ENCODE measurements around the gene FAAH.

FAAH gene

DNA sequence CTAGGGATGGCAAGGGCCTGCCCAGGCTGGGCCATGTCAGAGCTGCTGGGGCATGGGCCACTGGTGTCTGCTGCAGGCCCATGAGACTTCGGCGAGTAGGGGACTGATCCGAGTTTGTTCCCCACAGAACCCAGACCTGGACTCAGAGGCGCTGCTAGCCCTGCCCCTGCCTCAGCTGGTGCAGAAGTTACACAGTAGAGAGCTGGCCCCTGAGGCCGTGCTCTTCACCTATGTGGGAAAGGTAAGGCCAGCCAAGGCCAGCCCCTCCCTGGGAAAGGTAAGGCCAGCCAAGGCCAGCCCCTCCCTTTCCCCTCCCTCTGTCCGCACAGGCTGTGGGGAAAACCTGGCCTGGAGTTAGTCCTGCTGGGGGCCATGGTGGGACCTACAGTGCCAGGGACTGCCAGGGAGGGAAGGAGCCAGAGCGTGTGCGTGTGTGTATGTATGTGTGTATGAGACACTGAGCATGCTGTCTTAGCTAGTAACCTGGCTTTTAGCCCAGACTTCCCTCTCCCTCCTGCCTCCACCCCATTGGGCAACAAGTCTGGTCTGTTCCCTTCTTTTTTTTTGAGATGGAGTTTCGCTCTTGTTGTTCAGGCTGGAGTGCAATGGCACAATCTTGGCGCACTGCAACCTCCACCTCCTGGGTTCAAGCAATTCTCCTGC, 8.0 kb downstream of the FAAH start:
- TF ChIP-seq, protein P1, sequence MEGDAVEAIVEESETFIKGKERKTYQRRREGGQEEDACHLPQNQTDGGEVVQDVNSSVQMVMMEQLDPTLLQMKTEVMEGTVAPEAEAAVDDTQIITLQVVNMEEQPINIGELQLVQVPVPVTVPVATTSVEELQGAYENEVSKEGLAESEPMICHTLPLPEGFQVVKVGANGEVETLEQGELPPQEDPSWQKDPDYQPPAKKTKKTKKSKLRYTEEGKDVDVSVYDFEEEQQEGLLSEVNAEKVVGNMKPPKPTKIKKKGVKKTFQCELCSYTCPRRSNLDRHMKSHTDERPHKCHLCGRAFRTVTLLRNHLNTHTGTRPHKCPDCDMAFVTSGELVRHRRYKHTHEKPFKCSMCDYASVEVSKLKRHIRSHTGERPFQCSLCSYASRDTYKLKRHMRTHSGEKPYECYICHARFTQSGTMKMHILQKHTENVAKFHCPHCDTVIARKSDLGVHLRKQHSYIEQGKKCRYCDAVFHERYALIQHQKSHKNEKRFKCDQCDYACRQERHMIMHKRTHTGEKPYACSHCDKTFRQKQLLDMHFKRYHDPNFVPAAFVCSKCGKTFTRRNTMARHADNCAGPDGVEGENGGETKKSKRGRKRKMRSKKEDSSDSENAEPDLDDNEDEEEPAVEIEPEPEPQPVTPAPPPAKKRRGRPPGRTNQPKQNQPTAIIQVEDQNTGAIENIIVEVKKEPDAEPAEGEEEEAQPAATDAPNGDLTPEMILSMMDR (IDR thresholded peaks at IDR 0.05; ENCODE audit: extremely low read depth, missing control alignments), result no peak
- no peak for DNase-seq (ENCODE audit: low spot score)

DNA sequence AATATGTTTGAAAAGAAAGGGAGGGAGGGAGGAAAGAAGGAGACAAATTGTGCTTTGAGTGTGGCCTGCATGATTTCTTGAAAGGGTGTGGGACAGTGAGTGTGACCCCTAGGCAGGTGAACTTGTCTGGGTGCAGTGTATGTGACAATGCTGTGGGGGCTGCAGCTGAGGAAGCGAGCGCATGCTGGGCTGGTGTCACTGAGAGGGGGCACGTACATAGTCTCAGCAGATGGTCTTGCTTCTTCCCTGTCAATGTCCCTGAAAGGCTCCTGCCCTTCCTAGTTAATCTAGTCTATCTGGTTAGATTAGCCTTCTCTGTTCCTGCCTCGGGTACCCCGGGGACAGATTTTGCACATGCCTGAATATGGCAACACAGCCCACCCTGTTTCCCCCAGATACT, 9.8 kb downstream of the FAAH start:
- TF ChIP-seq, protein P1 (IDR thresholded peaks at IDR 0.05; ENCODE audit: extremely low read depth, missing control alignments), result no peak
- DNase-seq (ENCODE audit: low spot score), result no peak

DNA sequence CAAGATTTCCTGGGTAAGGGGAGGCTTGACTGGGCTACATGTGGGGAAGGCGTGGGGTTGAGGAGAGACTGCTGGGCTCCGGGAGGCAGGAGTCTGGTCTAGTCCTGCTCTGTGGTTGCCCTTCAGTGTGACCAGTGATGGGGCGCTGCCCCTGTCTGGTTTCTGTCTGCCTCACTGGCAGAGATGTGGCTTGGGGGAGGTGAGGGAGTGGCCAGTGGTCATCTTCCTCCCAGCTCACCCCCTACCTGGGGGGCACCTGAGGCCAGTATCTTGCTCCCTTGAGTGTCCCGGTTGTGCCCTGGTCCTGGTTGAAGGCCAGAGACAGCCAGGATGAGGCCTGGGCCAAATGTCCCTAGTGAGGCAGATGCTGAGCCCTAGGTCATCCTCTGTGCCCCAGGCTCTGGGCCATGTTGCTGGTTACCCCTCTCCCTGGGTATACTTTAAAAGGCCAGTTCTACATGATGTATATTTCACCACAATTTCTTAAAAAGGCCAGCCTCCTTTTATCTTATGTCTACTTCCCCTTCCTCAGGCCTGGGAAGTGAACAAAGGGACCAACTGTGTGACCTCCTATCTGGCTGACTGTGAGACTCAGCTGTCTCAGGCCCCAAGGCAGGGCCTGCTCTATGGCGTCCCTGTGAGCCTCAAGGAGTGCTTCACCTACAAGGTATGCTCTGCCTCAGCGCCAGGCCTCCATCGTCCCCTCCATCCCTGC, 10.5 kb downstream of the FAAH start:
- DNase-seq (ENCODE audit: low spot score), result no peak
- TF ChIP-seq, protein P1 (IDR thresholded peaks at IDR 0.05; ENCODE audit: extremely low read depth, missing control alignments), result no peak

DNA sequence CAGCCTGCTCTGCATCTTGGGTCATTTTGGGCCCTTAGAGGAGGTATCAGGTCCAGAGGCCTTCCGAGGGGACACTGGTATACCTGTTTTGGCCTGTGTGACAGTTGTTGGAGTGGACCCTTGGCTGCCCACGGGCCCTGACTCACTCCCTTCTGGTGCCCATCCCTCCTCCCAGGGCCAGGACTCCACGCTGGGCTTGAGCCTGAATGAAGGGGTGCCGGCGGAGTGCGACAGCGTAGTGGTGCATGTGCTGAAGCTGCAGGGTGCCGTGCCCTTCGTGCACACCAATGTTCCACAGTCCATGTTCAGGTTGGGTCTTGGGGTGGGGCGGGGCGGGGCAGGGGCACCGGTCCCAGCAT, 11.1 kb downstream of the FAAH start:
- TF ChIP-seq, protein P1 (IDR thresholded peaks at IDR 0.05; ENCODE audit: extremely low read depth, missing control alignments), result no peak
- DNase-seq (ENCODE audit: low spot score), result no peak

DNA sequence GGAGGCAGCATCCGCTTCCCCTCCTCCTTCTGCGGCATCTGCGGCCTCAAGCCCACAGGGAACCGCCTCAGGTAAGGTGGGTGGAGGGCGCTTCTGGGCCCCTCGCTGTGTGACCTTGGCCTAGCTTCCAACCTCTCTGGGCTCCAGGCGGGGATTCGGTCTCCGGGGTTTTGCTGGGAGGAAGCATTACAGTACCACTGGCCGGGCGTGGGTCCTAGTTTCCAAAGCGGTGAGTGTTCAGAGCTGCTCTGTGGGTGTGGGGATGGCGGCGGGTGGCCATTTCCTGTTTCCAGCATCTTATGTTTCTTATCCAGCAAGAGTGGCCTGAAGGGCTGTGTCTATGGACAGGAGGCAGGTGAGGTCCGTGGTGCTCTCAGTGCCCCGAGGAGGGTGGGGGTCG, 11.6 kb downstream of the FAAH start:
- DNase-seq (ENCODE audit: low spot score), result no peak
- TF ChIP-seq, protein P1 (IDR thresholded peaks at IDR 0.05; ENCODE audit: extremely low read depth, missing control alignments), result no peak

DNA sequence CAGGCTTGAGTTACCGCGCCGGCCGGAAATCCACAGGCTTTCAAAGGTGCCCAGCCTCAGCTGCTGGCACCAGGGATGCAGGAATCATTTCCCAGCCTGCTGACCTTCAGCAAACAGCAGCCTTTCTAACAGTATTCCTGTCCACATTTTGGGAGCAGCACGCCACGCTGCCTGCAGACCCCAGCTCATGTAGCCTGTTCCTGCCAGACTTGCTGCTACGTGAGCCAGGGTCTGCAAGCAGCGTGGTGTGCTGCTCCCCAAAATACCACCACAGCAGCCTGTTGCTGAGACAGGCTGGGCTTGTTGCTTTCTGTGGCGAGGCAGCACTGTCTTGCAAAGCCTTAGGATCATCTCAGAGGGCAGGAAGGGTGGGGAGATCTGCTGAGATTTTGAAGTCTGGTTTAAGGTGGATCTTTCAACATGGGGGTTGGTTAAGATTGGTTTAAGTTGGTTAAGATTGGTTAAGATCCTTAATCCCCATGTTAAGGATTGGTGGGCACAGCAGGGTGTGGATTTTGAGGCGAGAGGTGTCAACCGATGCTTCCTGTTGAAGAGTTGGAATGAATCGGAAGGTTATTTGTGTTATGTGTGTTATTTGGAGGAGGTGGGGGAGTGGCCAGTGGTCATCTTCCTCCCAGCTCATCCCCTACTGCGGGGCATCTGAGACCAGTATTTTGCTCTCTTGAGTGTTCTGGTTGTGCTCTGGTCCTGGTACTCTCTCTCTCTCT, 12.9 kb downstream of the FAAH start:
- TF ChIP-seq, protein P1 (IDR thresholded peaks at IDR 0.05; ENCODE audit: extremely low read depth, missing control alignments), result no peak
- DNase-seq (ENCODE audit: low spot score), result no peak

DNA sequence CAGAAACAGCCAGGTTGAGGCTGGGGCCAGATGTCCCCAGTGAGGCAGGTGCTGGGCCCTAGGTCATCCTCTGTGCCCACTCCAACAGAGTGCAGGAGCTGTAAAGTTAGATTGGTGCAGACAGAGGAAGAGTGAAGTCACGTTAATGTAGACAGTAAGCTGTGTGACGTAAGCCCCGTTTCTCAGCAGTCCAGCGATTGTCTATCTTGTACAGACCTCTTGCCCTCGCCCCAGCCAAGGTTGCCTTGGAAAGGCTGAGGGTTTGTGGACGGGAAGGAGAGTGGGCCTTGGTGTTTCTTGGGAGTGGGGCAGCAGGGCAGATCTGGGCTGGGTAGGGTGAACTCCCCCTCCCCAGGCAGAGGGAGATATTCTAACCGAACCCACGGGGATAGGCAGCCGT, 13.5 kb downstream of the FAAH start:
- DNase-seq (ENCODE audit: low spot score), result no peak
- TF ChIP-seq, protein P1 (IDR thresholded peaks at IDR 0.05; ENCODE audit: extremely low read depth, missing control alignments), result no peak
